CD4-positive, CD25-positive, alpha-beta regulatory T cell (primary cell): ENCODE data around the gene MLST8. TPM values are rescaled to one million over a fixed set of nuclear protein-coding genes. Genes with fewer than 3 reads are reported as not detected.

ENCODE experiments used
- ATAC-seq, 2 donors: fragments of 150-1000 bp; cut with Tn5 transposase; one replicate each; pipeline ENCODE4 v1.10.0; 2021; ENCODE audit warnings: low read depth in 2 of 2, moderate number of reproducible peaks in 2 of 2, moderate library complexity in 1 of 2
- DNase-seq, 3 donors: peaks; one replicate each; pipeline versions ENCODE4 v3.0.0 to v3.0.0-alpha.2; 2012 to 2022; ENCODE audit warnings: mixed read lengths in 1 of 3
- H3K27ac ChIP-seq: one replicate; pipeline ENCODE4 v1.7.0; 2013; ENCODE audit warnings: mild to moderate bottlenecking, low read length; ENCODE audit not compliant: insufficient read depth, poor library complexity, severe bottlenecking
- H3K27me3 ChIP-seq: one replicate; pipeline ENCODE4 v1.7.0; 2013; ENCODE audit warnings: low read length; ENCODE audit not compliant: control insufficient read depth, insufficient read depth
- H3K36me3 ChIP-seq: one replicate; pipeline ENCODE4 v1.7.0; 2013; ENCODE audit warnings: mild to moderate bottlenecking, low read length, moderate library complexity; ENCODE audit not compliant: control insufficient read depth, insufficient read depth
- H3K4me1 ChIP-seq: 2 replicates; pipeline ENCODE4 v1.7.0; 2013; ENCODE audit warnings: mild to moderate bottlenecking, low read length; ENCODE audit not compliant: insufficient read depth, control insufficient read depth, poor library complexity, severe bottlenecking
- H3K4me3 ChIP-seq: one replicate; pipeline ENCODE4 v1.7.0; 2013; ENCODE audit warnings: low read depth, mild to moderate bottlenecking, low read length, moderate library complexity
- H3K9me3 ChIP-seq, 2 experiments: 1 replicate in 1 of 2; 2 replicates in 1 of 2; pipeline ENCODE4 v1.7.0; 2013; ENCODE audit warnings: low read length in 2 of 2, mild to moderate bottlenecking in 1 of 2, moderate library complexity in 1 of 2; ENCODE audit not compliant: control insufficient read depth in 2 of 2
- H3K27ac Mint-ChIP-seq, 3 donors: one replicate each; pipeline ENCODE4 v1.8.0; 2020 to 2022; ENCODE audit warnings: mild to moderate bottlenecking in 3 of 3, mixed read lengths in 3 of 3, moderate library complexity in 2 of 3
- H3K27me3 Mint-ChIP-seq: one replicate; pipeline ENCODE4 v1.8.0; 2022; ENCODE audit warnings: mild to moderate bottlenecking, mixed read lengths
- H3K36me3 Mint-ChIP-seq: one replicate; pipeline ENCODE4 v1.8.0; 2020; ENCODE audit warnings: mixed read lengths
- H3K4me1 Mint-ChIP-seq, 4 donors: one replicate each; pipeline ENCODE4 v1.8.0; 2020 to 2022; ENCODE audit warnings: mixed read lengths in 4 of 4, mild to moderate bottlenecking in 1 of 4
- H3K4me3 Mint-ChIP-seq, 4 donors: one replicate each; pipeline ENCODE4 v1.8.0; 2020 to 2022; ENCODE audit warnings: mild to moderate bottlenecking in 4 of 4, mixed read lengths in 4 of 4, moderate library complexity in 3 of 4
- H3K9me3 Mint-ChIP-seq, 7 donors: one replicate each; pipeline ENCODE4 v1.8.0; 2020 to 2022; ENCODE audit warnings: mixed read lengths in 7 of 7, mild to moderate bottlenecking in 3 of 7, moderate library complexity in 2 of 7
- polyA plus RNA-seq, 4 donors: library from polyadenylated mRNA; unstranded; fragments of 300-500 nt; fragmentation: Illumina TruSeq; gene quantifications; one replicate each; pipeline ENCODE4 v1.2.3, GENCODE V29; 2021
- total RNA-seq: library from RNA; stranded (reverse); gene quantifications from one replicate; pipeline ENCODE4 v1.2.3, GENCODE V29; 2022

Gene MLST8
- total and polyA plus RNA-seq, 5 donors from 2014 or later: 20.9 to 31.1 (median 23.5) TPM

GRCh38 chr16:2170080-2170479 is 35.2 kb upstream of the MLST8 start:
- no peaks in the 10 kb centered on the region for H3K9me3 ChIP-seq
- peaks cover 0 to 3% (median 0%) of the 10 kb centered on the region in 4 donors for H3K4me1 Mint-ChIP-seq
- H3K36me3 ChIP-seq: peaks cover 20% of the 10 kb centered on the region
- H3K36me3 Mint-ChIP-seq: peaks cover 11% of the 10 kb centered on the region
- no peak for DNase-seq
- H3K27me3 ChIP-seq: no peaks in the 10 kb centered on the region
- H3K27me3 Mint-ChIP-seq: no peaks in the 10 kb centered on the region
- no peak overlapping the region for H3K27ac ChIP-seq
- H3K4me1 ChIP-seq: no peaks in the 10 kb centered on the region
- H3K4me3 Mint-ChIP-seq: no peak overlapping the region
- H3K4me3 ChIP-seq: no peak overlapping the region
- H3K27ac Mint-ChIP-seq: no peak overlapping the region
- ATAC-seq: no peak
- H3K9me3 Mint-ChIP-seq: no peaks in the 10 kb centered on the region

- peaks cover 27% of the 10 kb centered on the region for H3K36me3 ChIP-seq
- no peak overlapping the region for H3K4me3 Mint-ChIP-seq
- H3K27ac ChIP-seq: no peak overlapping the region
- ATAC-seq (no peak), DNase-seq (no peak)
- H3K4me1 Mint-ChIP-seq: peaks cover 0 to 3% (median 0%) of the 10 kb centered on the region in 4 donors
- H3K4me3 ChIP-seq: no peak overlapping the region
- H3K9me3 Mint-ChIP-seq: no peaks in the 10 kb centered on the region
- H3K27ac Mint-ChIP-seq: no peak overlapping the region
- no peaks in the 10 kb centered on the region for H3K9me3 ChIP-seq
- H3K36me3 Mint-ChIP-seq: peaks cover 12% of the 10 kb centered on the region
- H3K27me3 ChIP-seq: no peaks in the 10 kb centered on the region
- no peaks in the 10 kb centered on the region for H3K27me3 Mint-ChIP-seq
- H3K4me1 ChIP-seq: no peaks in the 10 kb centered on the region
Observed at GRCh38 chr16:2170587-2171435, 34.4 kb upstream of the MLST8 start.

- Histone ChIP-seq H3K36me3 (peaks cover 25% of the 10 kb centered on the region), H3K27ac (no peak overlapping the region), H3K9me3 (no peaks in the 10 kb centered on the region), H3K4me1 (no peaks in the 10 kb centered on the region), H3K4me3 (no peak overlapping the region), H3K27me3 (no peaks in the 10 kb centered on the region)
- peaks cover 0 to 3% (median 0%) of the 10 kb centered on the region in 4 donors for H3K4me1 Mint-ChIP-seq
- peaks cover 14% of the 10 kb centered on the region for H3K36me3 Mint-ChIP-seq
- no peak overlapping the region for H3K4me3 Mint-ChIP-seq
- DNase-seq (no peak), ATAC-seq (no peak)
- no peaks in the 10 kb centered on the region for H3K9me3 Mint-ChIP-seq
- H3K27ac Mint-ChIP-seq: no peak overlapping the region
- no peaks in the 10 kb centered on the region for H3K27me3 Mint-ChIP-seq
Observed at GRCh38 chr16:2171601-2172178, 33.6 kb upstream of the MLST8 start.

- Mint-ChIP-seq H3K27ac (no peak overlapping the region), H3K4me1 (peaks cover 0 to 3% (median 0%) of the 10 kb centered on the region in 4 donors), H3K9me3 (no peaks in the 10 kb centered on the region), H3K36me3 (peaks cover 14% of the 10 kb centered on the region), H3K4me3 (no peak overlapping the region), H3K27me3 (no peaks in the 10 kb centered on the region)
- H3K9me3 ChIP-seq: no peaks in the 10 kb centered on the region
- DNase-seq (no peak), ATAC-seq (no peak)
- no peak overlapping the region for H3K4me3 ChIP-seq
- no peak overlapping the region for H3K27ac ChIP-seq
- H3K4me1 ChIP-seq: no peaks in the 10 kb centered on the region
- peaks cover 25% of the 10 kb centered on the region for H3K36me3 ChIP-seq
- no peaks in the 10 kb centered on the region for H3K27me3 ChIP-seq
Observed at GRCh38 chr16:2172688-2173335, 32.4 kb upstream of the MLST8 start.

GRCh38 chr16:2173366-2173765 is 31.9 kb upstream of the MLST8 start:
- no peaks in the 10 kb centered on the region for H3K27me3 ChIP-seq
- Mint-ChIP-seq H3K9me3 (no peaks in the 10 kb centered on the region), H3K27me3 (no peaks in the 10 kb centered on the region), H3K4me1 (no peaks in the 10 kb centered on the region), H3K4me3 (no peak overlapping the region), H3K36me3 (peaks cover 11% of the 10 kb centered on the region), H3K27ac (no peak overlapping the region)
- ATAC-seq: no peak
- peaks cover 25% of the 10 kb centered on the region for H3K36me3 ChIP-seq
- H3K4me1 ChIP-seq: no peaks in the 10 kb centered on the region
- H3K9me3 ChIP-seq: no peaks in the 10 kb centered on the region
- no peak overlapping the region for H3K4me3 ChIP-seq
- no peak for DNase-seq
- no peak overlapping the region for H3K27ac ChIP-seq

- no peaks in the 10 kb centered on the region for H3K27me3 Mint-ChIP-seq
- Histone ChIP-seq H3K27me3 (no peaks in the 10 kb centered on the region), H3K27ac (no peak overlapping the region), H3K36me3 (peaks cover 25% of the 10 kb centered on the region), H3K9me3 (no peaks in the 10 kb centered on the region), H3K4me1 (no peaks in the 10 kb centered on the region), H3K4me3 (no peak overlapping the region)
- H3K4me3 Mint-ChIP-seq: no peak overlapping the region
- no peaks in the 10 kb centered on the region for H3K4me1 Mint-ChIP-seq
- DNase-seq: no peak
- no peaks in the 10 kb centered on the region for H3K9me3 Mint-ChIP-seq
- peaks cover 11% of the 10 kb centered on the region for H3K36me3 Mint-ChIP-seq
- H3K27ac Mint-ChIP-seq: no peak overlapping the region
- no peak for ATAC-seq
Observed at GRCh38 chr16:2173916-2174315, 31.3 kb upstream of the MLST8 start.

GRCh38 chr16:2174396-2175131 is 30.7 kb upstream of the MLST8 start:
- Mint-ChIP-seq H3K4me1 (no peaks in the 10 kb centered on the region), H3K27ac (no peak overlapping the region), H3K4me3 (no peak overlapping the region), H3K36me3 (peaks cover 11% of the 10 kb centered on the region), H3K9me3 (no peaks in the 10 kb centered on the region), H3K27me3 (no peaks in the 10 kb centered on the region)
- no peak for ATAC-seq
- peaks cover 25% of the 10 kb centered on the region for H3K36me3 ChIP-seq
- no peak for DNase-seq
- H3K9me3 ChIP-seq: no peaks in the 10 kb centered on the region
- H3K4me3 ChIP-seq: no peak overlapping the region
- no peaks in the 10 kb centered on the region for H3K4me1 ChIP-seq
- H3K27me3 ChIP-seq: no peaks in the 10 kb centered on the region
- H3K27ac ChIP-seq: no peak overlapping the region
